Renal pelvis (tissue), 4 donors: ENCODE results near the gene GFAP. TPM values are rescaled to one million over a fixed set of nuclear protein-coding genes. Genes with fewer than 3 reads are reported as not detected.

Source experiments
- DNase-seq: peaks from one replicate; pipeline ENCODE4 v3.0.0-alpha.2; 2013
- polyA plus RNA-seq, 3 donors: library from polyadenylated mRNA; unstranded; fragments of 120-200 nt; gene quantifications; one replicate each; pipeline ENCODE4 v1.2.1, GENCODE V29; 2013; ENCODE audit not compliant: insufficient read length in 3 of 3

The GFAP gene
- polyA plus RNA-seq, 3 donors: 1.1 to 3.4 (median 1.8) TPM

DNA sequence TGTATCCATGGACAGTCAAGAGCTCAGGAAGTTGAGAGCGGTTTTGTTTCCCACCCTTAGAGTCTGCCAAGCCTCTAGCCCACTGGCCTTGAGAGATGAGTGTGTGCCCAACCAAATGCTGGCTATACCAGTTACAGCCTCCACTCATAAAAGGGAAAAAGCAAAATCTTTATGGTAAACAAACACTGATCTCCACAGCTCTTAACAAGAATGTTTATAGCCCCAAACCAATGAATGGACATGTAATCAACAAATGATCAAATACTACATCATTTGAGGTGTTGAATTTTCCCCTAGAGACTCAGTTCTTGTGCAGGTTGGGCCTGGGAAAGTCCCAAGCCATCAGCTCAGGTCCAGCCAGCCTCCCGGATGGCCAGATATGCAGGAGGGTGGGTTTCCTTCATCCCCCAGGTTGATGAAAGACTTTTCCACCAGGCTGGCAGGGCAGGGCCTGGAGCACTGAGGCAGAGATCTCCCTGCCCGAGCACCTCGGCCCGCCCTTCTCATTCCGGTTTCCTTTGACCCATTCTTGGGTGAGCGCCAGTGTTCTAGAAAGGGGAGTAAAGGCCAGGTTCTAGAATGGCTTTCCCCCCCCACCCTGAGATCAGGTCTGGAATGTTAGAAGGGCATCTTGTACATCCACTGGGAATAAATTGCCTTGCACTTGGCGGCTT, 12.2 kb downstream of the GFAP start:
- no peak for DNase-seq

DNA sequence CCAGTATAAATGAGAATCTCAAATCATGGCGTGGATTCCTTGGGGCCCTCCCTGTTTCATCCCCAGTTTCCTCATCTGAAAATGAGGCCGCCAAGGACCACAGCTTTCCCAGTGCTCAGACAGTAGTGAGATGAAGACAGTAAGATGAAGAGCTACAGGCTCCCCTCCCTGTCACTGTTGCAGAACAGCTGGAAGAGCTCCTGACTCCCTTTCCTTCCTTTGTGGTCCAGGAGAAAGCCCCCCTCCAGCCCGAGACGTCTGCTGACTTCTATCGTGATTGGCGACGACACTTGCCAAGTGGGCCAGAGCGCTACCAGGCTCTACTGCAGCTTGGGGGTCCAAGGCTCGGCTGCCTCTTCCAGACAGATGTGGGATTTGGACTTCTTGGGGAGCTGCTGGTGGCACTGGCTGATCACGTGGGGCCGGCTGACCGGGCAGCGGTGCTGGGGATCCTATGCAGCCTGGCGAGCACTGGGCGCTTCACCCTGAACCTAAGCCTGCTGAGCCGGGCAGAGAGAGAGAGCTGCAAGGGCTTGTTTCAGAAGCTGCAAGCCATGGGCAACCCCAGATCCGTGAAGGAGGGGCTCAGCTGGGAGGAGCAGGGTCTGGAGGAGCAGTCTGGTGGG, 13.1 kb downstream of the GFAP start:
- no peak for DNase-seq

DNA sequence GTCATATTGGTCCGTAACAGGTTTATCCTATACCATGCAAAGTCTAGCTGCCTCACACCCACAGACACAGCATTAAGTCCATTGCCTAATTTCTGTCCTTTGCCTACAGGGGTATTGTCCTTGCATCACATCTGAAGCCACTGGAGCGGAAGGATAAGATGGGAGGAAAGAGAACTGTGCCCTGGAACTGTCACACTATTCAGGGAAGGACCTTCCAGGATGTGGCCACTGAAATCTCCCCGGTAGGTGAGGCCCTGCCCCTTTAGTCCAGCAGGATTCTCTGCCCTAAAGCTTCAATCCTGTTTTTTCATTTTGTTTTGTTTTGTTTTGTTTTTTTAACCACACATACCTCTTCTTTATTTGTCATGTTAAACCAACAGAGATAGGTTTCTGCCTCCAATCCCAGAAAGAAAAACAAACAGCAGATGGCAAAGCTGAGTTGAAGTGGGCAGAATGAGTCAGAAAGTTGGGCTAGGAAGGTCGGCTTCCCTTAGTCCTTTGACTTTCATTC, 13.8 kb downstream of the GFAP start:
- no peak for DNase-seq

DNA sequence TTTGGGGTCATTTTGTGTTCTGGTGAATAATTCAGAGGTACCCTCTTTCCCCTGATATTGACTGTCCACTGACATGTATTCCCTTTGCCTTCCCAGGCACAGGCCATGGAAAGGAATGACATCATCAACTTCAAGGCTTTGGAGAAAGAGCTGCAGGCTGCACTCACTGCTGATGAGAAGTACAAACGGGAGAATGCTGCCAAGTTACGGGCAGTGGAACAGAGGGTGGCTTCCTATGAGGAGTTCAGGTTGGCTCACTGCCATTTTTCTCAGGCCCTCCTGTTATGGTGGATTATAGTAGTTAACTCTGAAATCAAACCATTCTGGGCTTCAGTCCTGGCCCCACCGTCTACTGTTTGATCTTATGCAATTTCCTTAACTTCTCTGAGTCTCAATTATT, 14.4 kb downstream of the GFAP start:
- no peak for DNase-seq

- peak; percentile 88 for DNase-seq
Observed at GRCh38 chr17:44899074-44899782, 16.1 kb downstream of the GFAP start, which contains the start of gene EFTUD2. Gene EFTUD2, minus strand, starts transcription at chr17:44899445. Its CDS starts 4,924 bp downstream, at chr17:44894521.

GRCh38 chr17:44898768-44899073, 16.6 kb downstream of the GFAP start:
- DNase-seq: no peak

DNA sequence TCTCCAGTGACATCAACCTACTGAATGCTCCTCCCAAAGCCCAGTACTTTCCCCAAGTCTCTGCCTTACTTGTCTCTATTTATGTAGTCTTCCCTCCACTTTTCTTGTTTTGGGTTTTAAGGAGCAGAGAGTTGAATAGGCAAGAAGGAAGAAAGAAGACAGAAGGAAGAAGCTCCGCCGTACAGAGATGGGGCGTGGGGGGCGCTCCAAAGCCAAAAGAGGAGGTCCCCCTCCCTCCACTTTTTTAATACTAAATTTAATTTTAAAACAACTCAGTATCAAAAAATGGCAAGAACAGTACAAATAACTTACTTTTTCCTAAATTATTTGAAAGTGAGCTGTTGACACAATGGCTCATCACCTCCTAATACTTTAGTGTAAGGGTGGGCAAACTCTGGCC, 20.7 kb downstream of the GFAP start:
- no peak for DNase-seq

DNA sequence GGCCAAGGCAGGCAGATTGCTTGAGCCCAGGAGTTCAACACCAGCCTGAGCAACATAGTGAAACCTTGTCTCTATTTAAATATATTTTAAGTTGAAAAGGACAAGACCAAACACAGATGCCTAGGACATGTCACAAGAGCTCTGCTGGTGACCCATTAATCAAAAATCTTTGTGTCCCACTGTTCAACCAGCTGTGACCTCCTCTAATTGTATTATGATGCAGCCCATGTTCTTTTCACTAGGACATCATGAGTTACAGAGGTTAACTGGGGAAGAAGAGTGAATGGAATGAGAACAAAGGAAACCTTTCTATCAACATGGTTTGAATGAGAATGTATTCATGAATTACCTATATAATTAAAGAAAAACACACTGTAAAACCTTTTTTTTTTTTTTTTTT, 23.1 kb downstream of the GFAP start:
- DNase-seq: no peak

- DNase-seq: no peak
Observed at GRCh38 chr17:44889003-44889402, 26.3 kb downstream of the GFAP start.

DNA sequence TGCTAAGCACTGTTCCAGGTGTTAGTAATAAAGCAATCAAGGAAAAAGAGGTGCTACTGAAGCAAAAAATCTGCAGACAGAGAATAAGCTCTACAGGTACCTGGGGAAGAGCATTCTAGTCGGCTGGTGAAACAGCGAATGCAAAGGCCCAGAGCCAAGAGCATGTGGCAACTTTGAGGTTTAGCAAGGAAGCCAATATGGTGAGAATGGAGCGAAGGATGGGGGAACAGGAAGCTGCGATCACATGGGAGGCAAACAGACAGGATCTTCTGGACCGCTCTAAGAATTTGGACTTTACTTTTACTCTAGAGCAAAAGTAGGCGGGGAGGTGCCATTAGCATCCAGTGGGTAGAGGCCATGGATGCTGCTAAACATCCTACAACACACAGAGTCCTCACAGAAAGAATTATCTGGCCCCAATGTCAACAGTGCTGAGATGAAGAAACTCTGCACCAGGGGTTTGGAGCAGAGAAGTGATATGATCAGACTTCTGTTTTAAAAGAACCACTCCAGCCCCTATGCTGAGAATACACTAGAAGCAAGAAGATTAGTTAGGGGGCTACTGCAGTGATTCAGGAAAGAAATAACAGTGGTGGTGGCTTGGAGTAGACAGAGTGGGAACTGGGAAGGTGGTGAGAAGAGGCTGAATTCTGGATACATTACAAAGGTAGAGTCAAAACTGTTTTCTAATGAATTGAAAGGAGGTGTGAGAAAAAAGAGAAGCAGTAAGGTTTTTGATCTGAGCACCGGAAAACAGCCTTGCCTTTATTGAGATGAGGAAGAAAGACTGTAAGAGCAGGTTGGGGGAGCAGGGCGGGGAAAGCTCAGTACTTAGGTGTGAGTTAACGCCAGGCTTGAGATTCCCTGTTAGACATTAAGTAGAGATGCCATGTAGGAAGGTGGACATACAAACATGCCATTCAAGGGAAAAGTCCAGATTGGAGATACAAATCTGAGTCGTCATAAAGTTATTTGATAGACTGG, 27.0 kb downstream of the GFAP start:
- no peak for DNase-seq

DNA sequence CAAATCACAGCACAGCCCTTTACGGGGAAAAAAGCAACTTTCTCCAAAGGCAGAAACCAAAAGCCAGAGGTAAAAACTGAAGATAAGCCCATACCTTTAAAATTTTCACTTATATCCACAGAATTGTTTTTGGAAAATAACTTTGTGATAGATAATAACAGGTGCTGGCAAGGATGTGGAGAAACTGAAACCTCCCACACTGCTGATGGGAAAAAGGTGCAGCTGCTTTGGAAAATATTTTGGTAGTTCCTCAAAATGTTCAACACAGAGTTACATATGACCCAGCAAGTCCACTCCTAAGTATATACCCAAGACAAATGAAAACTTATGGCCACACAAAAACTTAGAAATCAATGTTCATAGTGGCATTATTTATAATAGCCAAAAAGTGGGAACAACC, 28.3 kb downstream of the GFAP start:
- DNase-seq: no peak

DNA sequence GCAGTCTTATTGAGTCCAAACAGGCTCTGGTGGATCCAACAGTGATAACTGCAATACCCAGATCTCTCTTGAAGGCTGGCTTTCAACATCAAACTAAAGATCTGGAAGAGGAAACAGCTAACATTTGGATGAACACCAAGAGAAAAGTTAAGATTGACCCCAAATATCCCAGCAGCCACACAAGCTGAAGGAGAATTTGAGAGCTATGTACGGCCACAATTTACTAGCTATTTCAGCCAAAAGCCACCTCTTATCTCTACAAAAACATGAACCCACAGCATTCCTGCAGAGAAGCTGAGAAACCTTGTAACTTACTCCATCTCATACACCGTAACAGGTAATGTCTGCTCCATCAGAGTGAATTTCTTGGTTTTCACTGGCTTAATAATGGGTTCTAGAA, 30.4 kb downstream of the GFAP start:
- DNase-seq: no peak

DNA sequence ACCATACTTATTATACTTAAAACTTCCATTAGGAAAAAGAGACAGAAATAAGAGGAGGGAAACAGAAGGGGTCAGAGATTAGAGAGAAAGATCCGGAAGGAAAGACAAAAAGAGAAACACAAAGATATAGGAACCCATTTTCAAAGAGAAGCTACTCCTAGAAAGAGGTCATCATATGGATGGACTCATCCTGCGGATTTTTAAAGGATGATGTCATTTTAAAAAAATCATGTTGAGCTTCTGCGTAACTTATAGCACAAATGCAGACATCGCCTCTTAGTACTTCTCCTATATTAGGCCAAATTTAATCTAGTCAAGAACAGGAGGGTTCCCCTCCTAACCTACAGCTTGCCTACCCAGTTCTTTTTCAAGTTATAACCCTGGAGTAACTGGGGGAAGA, 34.2 kb downstream of the GFAP start:
- no peak for DNase-seq

GRCh38 chr17:44880062-44880461, 35.2 kb downstream of the GFAP start:
- DNase-seq: no peak

- DNase-seq: no peak
Observed at GRCh38 chr17:44879376-44879775, 35.9 kb downstream of the GFAP start.

- peak; percentile 39 for DNase-seq
Observed at GRCh38 chr17:44878627-44879221, 36.6 kb downstream of the GFAP start.

- no peak for DNase-seq
Observed at GRCh38 chr17:44877121-44877520, 38.2 kb downstream of the GFAP start.

DNA sequence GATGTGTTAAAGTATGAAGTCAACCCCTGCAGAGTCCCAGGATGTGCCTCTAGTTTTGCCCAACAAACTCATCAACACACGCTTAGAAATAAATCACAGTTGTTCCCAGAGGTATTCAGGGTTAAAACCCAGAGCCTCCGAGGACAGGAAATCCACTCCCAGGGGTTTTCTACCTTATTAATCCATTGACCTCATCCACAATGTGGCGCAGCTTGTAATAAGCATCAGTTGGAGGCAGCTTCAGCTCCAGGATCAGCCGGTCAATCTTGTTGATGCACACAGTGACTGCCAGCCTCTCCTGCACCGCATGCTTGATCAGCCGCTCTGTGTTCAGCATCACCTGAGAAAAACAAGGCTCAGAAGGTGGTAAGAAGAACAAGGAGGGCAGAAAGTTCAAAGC, 39.5 kb downstream of the GFAP start:
- DNase-seq: no peak

- no peak for DNase-seq
Observed at GRCh38 chr17:44872131-44872768, 43.0 kb downstream of the GFAP start.

GRCh38 chr17:44871556-44871955, 43.7 kb downstream of the GFAP start:
- DNase-seq: no peak

DNA sequence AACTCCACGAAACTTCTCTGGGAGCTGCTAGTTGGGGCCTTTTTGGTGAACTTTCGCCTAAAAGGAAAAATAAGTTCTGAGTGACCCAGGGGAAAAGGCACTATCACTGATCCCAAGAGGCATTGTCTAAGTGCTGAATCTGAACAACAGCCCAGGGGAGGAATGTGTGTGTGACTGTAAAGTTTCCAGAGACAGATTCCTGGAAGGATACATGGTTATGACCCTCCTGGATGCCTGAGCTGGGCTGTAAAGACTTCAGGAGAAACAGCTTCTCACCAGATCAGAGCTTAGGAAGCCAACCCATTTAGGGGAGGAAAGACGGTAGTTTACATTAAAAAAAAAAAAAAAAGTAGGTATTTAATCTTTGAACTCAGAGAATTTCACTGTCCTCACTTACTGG, 47.5 kb downstream of the GFAP start:
- DNase-seq: no peak
